GM19372 (cell line): Measurements from ENCODE around the gene DOK1.
"Not testable (repeated sequence)": the region's sequence is repeated elsewhere in the genome, so short reads cannot be mapped to it uniquely, and the experiment has no call there.

Experiments
- ATAC-seq: cut with Tn5 transposase; IDR thresholded peaks from one replicate; pipeline ENCODE4 v1.9.1; 2021; ENCODE audit warnings: mild to moderate bottlenecking, low read depth, moderate library complexity; ENCODE audit not compliant: unreplicated experiment

The DOK1 gene

GRCh38 chr2:74544634-74545033 lies 9.9 kb upstream of the DOK1 start:
- ATAC-seq, result no peak

- no peak for ATAC-seq
Measured at GRCh38 chr2:74546004-74546403, 8.5 kb upstream of the DOK1 start.

- ATAC-seq, result no peak
Measured at GRCh38 chr2:74548285-74548899, 6.1 kb upstream of the DOK1 start.

GRCh38 chr2:74548900-74549826 lies 5.4 kb upstream of the DOK1 start:
- ATAC-seq, result peak; percentile 57

GRCh38 chr2:74550231-74550630 lies 4.3 kb upstream of the DOK1 start:
- ATAC-seq, result no peak

- ATAC-seq, result no peak
Measured at GRCh38 chr2:74551530-74551929, 3.0 kb upstream of the DOK1 start.

- no peak for ATAC-seq
Measured at GRCh38 chr2:74551942-74552913, 2.3 kb upstream of the DOK1 start.

GRCh38 chr2:74552914-74553811 lies 1.4 kb upstream of the DOK1 start:
- no peak for ATAC-seq

- peak; percentile 61 for ATAC-seq
Measured at GRCh38 chr2:74554820-74555531, 456 bp downstream of the DOK1 start.

GRCh38 chr2:74555610-74556103 lies 1.1 kb downstream of the DOK1 start:
- no peak for ATAC-seq

- no peak for ATAC-seq
Measured at GRCh38 chr2:74556159-74556558, 1.6 kb downstream of the DOK1 start.

GRCh38 chr2:74556831-74557370 lies 2.4 kb downstream of the DOK1 start:
- no peak for ATAC-seq

- ATAC-seq, result no peak
Measured at GRCh38 chr2:74558284-74559230, 4.0 kb downstream of the DOK1 start.

GRCh38 chr2:74559912-74560311 lies 5.4 kb downstream of the DOK1 start:
- no peak for ATAC-seq

GRCh38 chr2:74560591-74560990 lies 6.1 kb downstream of the DOK1 start:
- ATAC-seq, result no peak

GRCh38 chr2:74561022-74561421 lies 6.5 kb downstream of the DOK1 start:
- ATAC-seq, result not testable (repeated sequence)

- no peak for ATAC-seq
Measured at GRCh38 chr2:74562126-74562775, 7.7 kb downstream of the DOK1 start.
